HCT116 (cell line): ENCODE results near the gene FSD1L. TPM values are rescaled to one million over a fixed set of nuclear protein-coding genes. Genes with fewer than 3 reads are reported as not detected.

Experiments
- ATAC-seq: fragments of 200-7000 bp; cut with Tn5 transposase; 2 replicates; pipeline ENCODE4 v1.9.1; 2020; ENCODE audit warnings: mild to moderate bottlenecking, moderate library complexity
- BruUV-seq: library from RNA; stranded (reverse); fragments of 400-500 nt; replicated peaks from 2 replicates; lab custom pipeline; 2021; lab: Mats Ljungman, UMichigan
- CTCF ChIA-PET: fragments of 300-600 bp; sonication (Branson Sonifier 250); formaldehyde crosslinking; loops from one replicate; lab custom pipeline; 2021; ENCODE audit warnings: antibody characterized with exemption; lab: Charles Lee
- POLR2A ChIA-PET: fragments of 300-600, 350-600 bp; sonication (Branson Sonifier 250); formaldehyde crosslinking; loops from one replicate; lab custom pipeline; 2021; ENCODE audit warnings: antibody characterized with exemption; lab: Charles Lee
- RAD21 ChIA-PET, 2 experiments: fragments of 300-600 bp; sonication (Branson Sonifier 250); formaldehyde crosslinking; loops; one replicate each; lab custom pipeline; 2023; ENCODE audit warnings: low total read pairs in 2 of 2; ENCODE audit not compliant: uncharacterized antibody in 2 of 2, unreplicated experiment in 2 of 2, low non-redundant PET in 1 of 2; lab: Charles Lee
- DNase-seq: peaks from one replicate; pipeline ENCODE4 v3.0.0-alpha.2; 2010; ENCODE audit warnings: low read depth, low spot score
- H2AFZ ChIP-seq: fragments of 200-600 bp; shearing (Covaris generic), sonication (generic); 2 replicates; pipeline ENCODE4 v1.6.1; 2017; ENCODE audit warnings: low read depth, mixed run types, mixed read lengths, antibody characterized with exemption, low read length; ENCODE audit not compliant: poor library complexity, severe bottlenecking
- H3K27ac ChIP-seq: 2 replicates; pipeline ENCODE4 v1.5.1; 2012; ENCODE audit warnings: low read depth, low read length
- H3K27me3 ChIP-seq: fragments of 200-600 bp; sonication (generic); 2 replicates; pipeline ENCODE4 v1.6.1; 2016; ENCODE audit warnings: mixed run types, low read length, mixed read lengths; ENCODE audit not compliant: insufficient read depth
- H3K36me3 ChIP-seq, 2 experiments: fragments of 200-500 bp in 1 of 2; fragments of 200-600 bp in 1 of 2; sonication (Bioruptor generic) in 1 of 2; sonication (generic) in 1 of 2; 2 replicates each; pipeline versions ENCODE4 v1.5.1 to v1.6.1; 2014 to 2016; ENCODE audit warnings: low read length in 2 of 2, inconsistent platforms in 1 of 2, mixed read lengths in 1 of 2, mixed run types in 1 of 2; ENCODE audit not compliant: insufficient read depth in 2 of 2, control insufficient read depth in 1 of 2
- H3K4me1 ChIP-seq, 2 experiments: fragments of 200-600 bp in 1 of 2; sonication (generic) in 1 of 2; 2 replicates each; pipeline versions ENCODE4 v1.5.1 to v1.6.1; 2012 to 2017; ENCODE audit warnings: low read length in 2 of 2, inconsistent platforms in 1 of 2, mild to moderate bottlenecking in 1 of 2, mixed read lengths in 1 of 2, mixed run types in 1 of 2, moderate library complexity in 1 of 2; ENCODE audit not compliant: insufficient read depth in 2 of 2, control insufficient read depth in 1 of 2
- H3K4me2 ChIP-seq: fragments of 200-600 bp; sonication (generic); 2 replicates; pipeline ENCODE4 v1.6.1; 2017; ENCODE audit warnings: mixed run types, low read length, mixed read lengths
- H3K4me3 ChIP-seq, 2 experiments: fragments of 200-600 bp in 1 of 2; sonication (generic) in 1 of 2; replicated peaks in 1 of 2; 2 replicates each; pipeline ENCODE4 v1.5.1; 2011 to 2016; ENCODE audit warnings: low read length in 2 of 2, control low read depth in 1 of 2, low read depth in 1 of 2, mild to moderate bottlenecking in 1 of 2, mixed read lengths in 1 of 2, mixed run types in 1 of 2
- H3K79me2 ChIP-seq: fragments of 200-600 bp; sonication (generic); 2 replicates; pipeline ENCODE4 v1.6.1; 2017; ENCODE audit warnings: mild to moderate bottlenecking, mixed run types, low read length, moderate library complexity, mixed read lengths; ENCODE audit not compliant: insufficient read depth
- H3K9ac ChIP-seq: fragments of 200-600 bp; sonication (generic); 2 replicates; pipeline ENCODE4 v1.6.1; 2016; ENCODE audit warnings: low read length, mixed read lengths
- H3K9me2 ChIP-seq: fragments of 200-600 bp; sonication (generic), shearing (Covaris generic); 2 replicates; pipeline ENCODE4 v1.6.1; 2017; ENCODE audit warnings: mixed run types, mild to moderate bottlenecking, moderate library complexity; ENCODE audit not compliant: insufficient read depth
- H3K9me3 ChIP-seq, 2 experiments: fragments of 200-500 bp in 1 of 2; fragments of 200-600 bp in 1 of 2; sonication (Bioruptor generic) in 1 of 2; sonication (generic) in 1 of 2; 2 replicates each; pipeline ENCODE4 v1.6.1; 2014 to 2017; ENCODE audit warnings: low read length in 2 of 2, mixed read lengths in 2 of 2, inconsistent platforms in 1 of 2, low read depth in 1 of 2, mild to moderate bottlenecking in 1 of 2, mixed run types in 1 of 2, moderate library complexity in 1 of 2; ENCODE audit not compliant: control insufficient read depth in 1 of 2, insufficient read depth in 1 of 2
- H4K20me1 ChIP-seq: fragments of 200-600 bp; sonication (generic), shearing (Covaris generic); 2 replicates; pipeline ENCODE4 v1.6.1; 2017; ENCODE audit warnings: mixed run types, mild to moderate bottlenecking, moderate library complexity; ENCODE audit not compliant: insufficient read depth
- CEBPB ChIP-seq: IDR thresholded peaks from 2 replicates; pipeline ENCODE4 v1.6.1; 2012; ENCODE audit warnings: low read depth
- EGR1 ChIP-seq: IDR thresholded peaks from 2 replicates; pipeline ENCODE4 v1.6.1; 2012; ENCODE audit warnings: low read depth
- EZH2 ChIP-seq: fragments of 200-600 bp; sonication (generic); IDR thresholded peaks from 2 replicates; pipeline ENCODE4 v1.6.1; 2017; ENCODE audit warnings: antibody characterized with exemption, mixed run types
- FOSL1 ChIP-seq: IDR thresholded peaks from 2 replicates; pipeline ENCODE4 v1.6.1; 2012; ENCODE audit warnings: low read depth
- JUND ChIP-seq: IDR thresholded peaks from 2 replicates; pipeline ENCODE4 v1.6.1; 2012
- POLR2AphosphoS5 ChIP-seq: IDR thresholded peaks from 2 replicates; pipeline ENCODE4 v1.6.1; 2011; ENCODE audit warnings: mild to moderate bottlenecking, low read depth, low read length, moderate library complexity
- SIN3A ChIP-seq: IDR thresholded peaks from 2 replicates; pipeline ENCODE4 v1.6.1; 2012; ENCODE audit warnings: low read depth
- SRF ChIP-seq: IDR thresholded peaks from 2 replicates; pipeline ENCODE4 v1.6.1; 2012; ENCODE audit warnings: low read depth
- TCF7L2 ChIP-seq: IDR thresholded peaks from 2 replicates; pipeline ENCODE4 v1.7.0; 2011; ENCODE audit warnings: borderline replicate concordance, inconsistent platforms; ENCODE audit not compliant: insufficient read depth, insufficient read length; ENCODE audit errors: extremely low read depth
- YY1 ChIP-seq: IDR thresholded peaks from 2 replicates; pipeline ENCODE4 v1.6.1; 2011; ENCODE audit warnings: low read length, low read depth, moderate library complexity, mild to moderate bottlenecking; ENCODE audit not compliant: insufficient replicate concordance; ENCODE audit errors: extremely low read depth
- intact Hi-C: fragments of 100-400 bp; cut with micrococcal nuclease; formaldehyde crosslinking; loops from 2 replicates; pipeline ENCODE4 v1.10.0; 2022
- total RNA-seq: library from RNA; stranded (reverse); gene quantifications from one replicate; pipeline ENCODE4 v1.2.1, GENCODE V29; 2021; ENCODE audit not compliant: unreplicated experiment
- TF ChIP-seq, protein P1 (sequence below), 3 experiments: fragments of 200-600 bp in 1 of 3; sonication (generic) in 1 of 3; IDR thresholded peaks in 2 of 3; conservative IDR thresholded peaks in 1 of 3; 2 replicates each; pipeline ENCODE4 v1.5.1; 2012 to 2017; ENCODE audit warnings: low read depth in 2 of 3, low read length in 2 of 3, antibody characterized with exemption in 1 of 3, borderline replicate concordance in 1 of 3, control low read depth in 1 of 3, mild to moderate bottlenecking in 1 of 3, mixed read lengths in 1 of 3, mixed run types in 1 of 3, moderate library complexity in 1 of 3; ENCODE audit not compliant: insufficient read depth in 1 of 3

FSD1L gene
- total RNA-seq, 1 experiment from 2014 or later, result 5.5 TPM

DNA sequence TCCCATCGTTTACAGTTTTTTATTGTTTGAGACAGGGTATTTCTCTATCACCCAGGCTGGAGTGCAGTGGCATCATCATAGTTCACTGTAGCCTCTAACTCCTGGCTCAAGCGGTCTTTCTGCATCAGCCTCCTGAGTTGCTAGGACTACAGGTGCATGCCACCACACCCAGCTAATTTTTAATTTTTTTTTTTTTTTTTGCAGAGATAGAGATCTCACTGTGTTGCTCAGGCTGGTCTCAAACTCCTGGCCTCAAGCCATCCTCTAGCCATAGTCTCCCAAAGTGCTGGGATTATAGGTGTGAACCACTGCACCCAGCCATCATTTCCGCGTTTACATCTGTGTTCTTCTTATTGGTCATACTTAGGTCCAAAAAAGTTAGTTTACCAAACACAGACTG is 53.6 kb downstream of the FSD1L start:
- no peaks in the 10 kb centered on the region for H4K20me1 ChIP-seq
- no peaks in the 10 kb centered on the region for H3K4me1 ChIP-seq
- intact Hi-C loops, result no loop called here
- ChIA-PET RAD21 (no interaction called here), CTCF (no interaction called here), POLR2A (no interaction called here)
- no peak for ATAC-seq
- no TSS peak for BruUV-seq
- no peaks in the 10 kb centered on the region for H3K79me2 ChIP-seq
- no peaks in the 10 kb centered on the region for H3K9me3 ChIP-seq
- no peak overlapping the region for H3K4me2 ChIP-seq
- H3K27me3 ChIP-seq, result no peaks in the 10 kb centered on the region
- H3K9ac ChIP-seq, result no peak overlapping the region
- no peak overlapping the region for H2AFZ ChIP-seq
- no peaks in the 10 kb centered on the region for H3K36me3 ChIP-seq
- H3K27ac ChIP-seq, result no peak overlapping the region
- no peak overlapping the region for H3K4me3 ChIP-seq
- H3K9me2 ChIP-seq, result no peaks in the 10 kb centered on the region
- no peak for DNase-seq
- TF ChIP-seq YY1, result no peak
- no peak for TF ChIP-seq SRF
- no peak for TF ChIP-seq EGR1
- TF ChIP-seq EZH2, result no peak
- TF ChIP-seq FOSL1, result no peak
- TF ChIP-seq TCF7L2, result no peak
- TF ChIP-seq CEBPB, result no peak
- TF ChIP-seq, protein P1, sequence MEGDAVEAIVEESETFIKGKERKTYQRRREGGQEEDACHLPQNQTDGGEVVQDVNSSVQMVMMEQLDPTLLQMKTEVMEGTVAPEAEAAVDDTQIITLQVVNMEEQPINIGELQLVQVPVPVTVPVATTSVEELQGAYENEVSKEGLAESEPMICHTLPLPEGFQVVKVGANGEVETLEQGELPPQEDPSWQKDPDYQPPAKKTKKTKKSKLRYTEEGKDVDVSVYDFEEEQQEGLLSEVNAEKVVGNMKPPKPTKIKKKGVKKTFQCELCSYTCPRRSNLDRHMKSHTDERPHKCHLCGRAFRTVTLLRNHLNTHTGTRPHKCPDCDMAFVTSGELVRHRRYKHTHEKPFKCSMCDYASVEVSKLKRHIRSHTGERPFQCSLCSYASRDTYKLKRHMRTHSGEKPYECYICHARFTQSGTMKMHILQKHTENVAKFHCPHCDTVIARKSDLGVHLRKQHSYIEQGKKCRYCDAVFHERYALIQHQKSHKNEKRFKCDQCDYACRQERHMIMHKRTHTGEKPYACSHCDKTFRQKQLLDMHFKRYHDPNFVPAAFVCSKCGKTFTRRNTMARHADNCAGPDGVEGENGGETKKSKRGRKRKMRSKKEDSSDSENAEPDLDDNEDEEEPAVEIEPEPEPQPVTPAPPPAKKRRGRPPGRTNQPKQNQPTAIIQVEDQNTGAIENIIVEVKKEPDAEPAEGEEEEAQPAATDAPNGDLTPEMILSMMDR (IDR thresholded peaks at IDR 0.05 in 2 of 3, conservative IDR thresholded peaks at IDR 0.05 in 1 of 3; ENCODE audit: borderline replicate concordance in 1 of 3, insufficient read depth in 1 of 3, low read depth in 2 of 3, low read length in 2 of 3), result no peak
- TF ChIP-seq JUND, result no peak
- no peak for TF ChIP-seq SIN3A
- no peak for TF ChIP-seq POLR2AphosphoS5
- TF ChIP-seq, all 23 proteins: peak for 0
